ENCODE measurements around the gene NPHP4. TPM values are rescaled to one million over a fixed set of nuclear protein-coding genes. Genes with fewer than 3 reads are reported as not detected.

NPHP4 gene
- polyA plus RNA-seq, 2 of the 4 experiments (the other 2 are of a cell fraction), result 2.9 to 5.1 TPM

- POLR2A ChIA-PET, result no interaction called here
- DNase-seq (ENCODE audit: low read depth in 1 of 2, low spot score in 1 of 2), result no peak
- Histone ChIP-seq H3K4me2 (no peak overlapping the region), H3K4me1 (no peaks in the 10 kb centered on the region), H3K9me3 (no peaks in the 10 kb centered on the region), H3K27ac (no peak overlapping the region), H3K4me3 (no peak overlapping the region)
- no peak for FAIRE-seq
- TF ChIP-seq E2F6 (IDR thresholded peaks at IDR 0.05; ENCODE audit: borderline replicate concordance, low read depth), result no peak
- no peak for TF ChIP-seq JUN (IDR thresholded peaks at IDR 0.05)
- TF ChIP-seq MAFK (IDR thresholded peaks at IDR 0.05; ENCODE audit: partially characterized antibody), result no peak
- TF ChIP-seq EHMT2 (IDR thresholded peaks at IDR 0.05; ENCODE audit: low read depth), result no peak
- no peak for TF ChIP-seq SMC3 (IDR thresholded peaks at IDR 0.05)
- no peak for TF ChIP-seq HEYL (CRISPR knock-in tag; IDR thresholded peaks at IDR 0.05)
- no peak for TF ChIP-seq RARB (CRISPR knock-in tag; IDR thresholded peaks at IDR 0.05)
- TF ChIP-seq EHF (CRISPR knock-in tag; IDR thresholded peaks at IDR 0.05), result no peak
- no peak for TF ChIP-seq KDM1A (IDR thresholded peaks at IDR 0.05; ENCODE audit: low read depth)
- TF ChIP-seq ZSCAN20 (CRISPR knock-in tag; IDR thresholded peaks at IDR 0.05), result no peak
- TF ChIP-seq ESRRA (IDR thresholded peaks at IDR 0.05; ENCODE audit: borderline replicate concordance, low read length), result no peak
- TF ChIP-seq NPAS2 (CRISPR knock-in tag; IDR thresholded peaks at IDR 0.05; ENCODE audit: borderline replicate concordance), result no peak
- no peak for ATAC-seq
- 86% methylated on average over 22 of the region's 25 CpGs for WGBS (ENCODE audit: missing lambda C conversion rate)
- CTCF ChIA-PET, result interaction anchor here (1.0 to 1.5 kb wide), 2 partner anchors 13 to 35 kb away, joined by 4 to 5 read pairs; no protein-coding TSS in a partner anchor
Observed at GRCh38 chr1:5880630-5881405, 111.4 kb downstream of the NPHP4 start.

GRCh38 chr1:5879421-5879820 lies 112.8 kb downstream of the NPHP4 start:
- ChIA-PET POLR2A (no interaction called here), CTCF (no interaction called here)
- 85% methylated on average over 6 of the region's 7 CpGs for WGBS (ENCODE audit: missing lambda C conversion rate)
- Histone ChIP-seq H3K9me3 (no peaks in the 10 kb centered on the region), H3K27ac (no peak overlapping the region), H3K4me1 (no peaks in the 10 kb centered on the region), H3K4me3 (no peak overlapping the region), H3K4me2 (no peak overlapping the region)
- TF ChIP-seq TP53 (CRISPR knock-in tag; IDR thresholded peaks at IDR 0.05) (no peak), BCL3 (IDR thresholded peaks at IDR 0.05) (no peak), POLR2A (IDR thresholded peaks at IDR 0.05; ENCODE audit: low read length) (no peak), REST (IDR thresholded peaks at IDR 0.05) (no peak), HES2 (IDR thresholded peaks at IDR 0.05) (no peak), RFX5 (IDR thresholded peaks at IDR 0.05) (no peak), POLR2AphosphoS2 (conservative IDR thresholded peaks at IDR 0.05; ENCODE audit: low read length) (no peak)
- DNase-seq (ENCODE audit: low read depth in 1 of 2, low spot score in 1 of 2) (no peak), ATAC-seq (no peak), FAIRE-seq (no peak)
